Measurements from ENCODE around the gene SPTB. TPM values are rescaled to one million over a fixed set of nuclear protein-coding genes. Genes with fewer than 3 reads are reported as not detected.
A peak's percentile ranks its signal among the peaks of the same experiment; 100 is the strongest.

The SPTB gene
- polyA plus RNA-seq, 1 donor (not counting 4 experiments of a cell fraction or from before 2014, with no cell fraction given), result not detected

DNA sequence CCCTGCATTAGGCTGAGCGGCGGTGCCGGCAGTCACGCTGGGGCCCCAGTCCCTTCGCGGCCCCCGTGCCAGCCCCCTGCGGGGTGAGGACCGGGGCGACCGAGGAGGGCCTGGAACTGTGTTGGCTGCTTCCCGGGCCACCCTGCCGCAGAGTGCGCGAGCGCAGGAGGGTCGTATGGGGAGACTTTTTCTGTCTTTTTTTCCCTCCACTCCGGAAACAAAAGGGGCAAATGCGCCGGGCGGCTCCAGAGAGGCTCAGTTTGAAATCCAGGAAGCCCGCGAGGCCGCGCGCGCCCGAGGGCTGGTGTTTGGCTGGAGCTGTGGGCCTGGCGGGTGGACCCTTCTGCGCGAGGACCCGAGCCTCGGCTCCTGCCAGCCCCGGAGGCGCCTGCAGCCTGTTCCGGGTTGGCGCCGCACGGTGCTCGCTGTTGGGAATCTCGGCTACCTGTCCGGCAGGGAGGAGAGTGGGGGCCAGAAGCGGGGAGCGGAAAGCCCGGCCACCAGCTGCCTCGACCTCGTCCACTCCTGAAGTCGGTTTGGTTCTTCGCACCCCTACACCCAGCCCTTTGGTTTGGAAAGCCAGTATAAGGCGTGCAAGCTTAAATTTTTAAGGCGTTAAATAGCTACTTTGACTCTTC lies 174.8 kb downstream of the SPTB start:
- TF ChIP-seq EZH2 (IDR thresholded peaks at IDR 0.05; ENCODE audit: low read length), result no peak
- TF ChIP-seq, protein P1, sequence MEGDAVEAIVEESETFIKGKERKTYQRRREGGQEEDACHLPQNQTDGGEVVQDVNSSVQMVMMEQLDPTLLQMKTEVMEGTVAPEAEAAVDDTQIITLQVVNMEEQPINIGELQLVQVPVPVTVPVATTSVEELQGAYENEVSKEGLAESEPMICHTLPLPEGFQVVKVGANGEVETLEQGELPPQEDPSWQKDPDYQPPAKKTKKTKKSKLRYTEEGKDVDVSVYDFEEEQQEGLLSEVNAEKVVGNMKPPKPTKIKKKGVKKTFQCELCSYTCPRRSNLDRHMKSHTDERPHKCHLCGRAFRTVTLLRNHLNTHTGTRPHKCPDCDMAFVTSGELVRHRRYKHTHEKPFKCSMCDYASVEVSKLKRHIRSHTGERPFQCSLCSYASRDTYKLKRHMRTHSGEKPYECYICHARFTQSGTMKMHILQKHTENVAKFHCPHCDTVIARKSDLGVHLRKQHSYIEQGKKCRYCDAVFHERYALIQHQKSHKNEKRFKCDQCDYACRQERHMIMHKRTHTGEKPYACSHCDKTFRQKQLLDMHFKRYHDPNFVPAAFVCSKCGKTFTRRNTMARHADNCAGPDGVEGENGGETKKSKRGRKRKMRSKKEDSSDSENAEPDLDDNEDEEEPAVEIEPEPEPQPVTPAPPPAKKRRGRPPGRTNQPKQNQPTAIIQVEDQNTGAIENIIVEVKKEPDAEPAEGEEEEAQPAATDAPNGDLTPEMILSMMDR (optimal IDR thresholded peaks at IDR 0.05 in 1 of 3, IDR thresholded peaks at IDR 0.05 in 1 of 3, conservative IDR thresholded peaks at IDR 0.05 in 1 of 3; ENCODE audit: extremely low read depth in 1 of 3, insufficient read depth in 2 of 3, low read length in 3 of 3), result no peak
- Histone ChIP-seq H3K9me1 (ENCODE audit: control insufficient read depth, extremely low read depth, insufficient read depth, low read length) (peaks cover 3% of the 10 kb centered on the region), H3K27me3 (ENCODE audit: control insufficient read depth, extremely low read depth, insufficient read depth, low read length) (no peaks in the 10 kb centered on the region), H3K4me3 (ENCODE audit: control insufficient read depth in 2 of 3, extremely low read depth in 1 of 3, insufficient read depth in 2 of 3, low read depth in 1 of 3, low read length in 3 of 3) (peak overlapping the region; percentile 74 to 94 (median 85)), H3K36me3 (ENCODE audit: control insufficient read depth in 2 of 2, extremely low read depth in 1 of 2, insufficient read depth in 2 of 2, low read length in 2 of 2) (peaks cover 3 to 13% of the 10 kb centered on the region in 2 experiments), H3K9ac (ENCODE audit: control insufficient read depth, extremely low read depth, insufficient read depth, low read length) (peak overlapping the region; percentile 93), H3K79me2 (ENCODE audit: control insufficient read depth, insufficient read depth, low read length) (peaks cover 51% of the 10 kb centered on the region), H3K27ac (ENCODE audit: control insufficient read depth, insufficient read depth, low read length) (peak overlapping the region; percentile 99), H4K20me1 (ENCODE audit: control insufficient read depth, extremely low read depth, insufficient read depth, low read length) (peaks cover 13% of the 10 kb centered on the region), H3K4me1 (ENCODE audit: control insufficient read depth, extremely low read depth, insufficient read depth, low read length) (peaks cover 64% of the 10 kb centered on the region), H3K9me3 (ENCODE audit: control insufficient read depth, low read depth, low read length) (no peaks in the 10 kb centered on the region), H3K4me2 (ENCODE audit: control insufficient read depth, extremely low read depth, insufficient read depth, low read depth, low read length) (peak overlapping the region; percentile 99), H2AFZ (ENCODE audit: control insufficient read depth, low read length) (no peak overlapping the region)
- FAIRE-seq (no peak), DNase-seq (ENCODE audit: low read depth, low spot score) (no peak)
- dilution Hi-C loops (cut with MboI; ENCODE audit: extremely low pct_ligation_motif_present, low sequenced_read_pairs), result no loop called here

GRCh38 chr14:64704143-64704742 lies 175.5 kb downstream of the SPTB start, which contains the start of gene PLEKHG3:
TSS of gene PLEKHG3 (plus strand) at chr14:64704424. CDS start at chr14:64727632, 23,208 bp downstream.
- H2AFZ ChIP-seq (ENCODE audit: control insufficient read depth, low read length), result peak within 1 kb of the TSS; percentile 59
- H3K4me2 ChIP-seq (ENCODE audit: control insufficient read depth, extremely low read depth, insufficient read depth, low read depth, low read length), result peak within 1 kb of the TSS; percentile 99
- no peaks in the 10 kb centered on the region for H3K9me3 ChIP-seq (ENCODE audit: control insufficient read depth, low read depth, low read length)
- H4K20me1 ChIP-seq (ENCODE audit: control insufficient read depth, extremely low read depth, insufficient read depth, low read length), result peaks cover 13% of the 10 kb centered on the region
- dilution Hi-C loops (cut with MboI; ENCODE audit: extremely low pct_ligation_motif_present, low sequenced_read_pairs), result no loop called here
- DNase-seq (ENCODE audit: low read depth, low spot score) (no peak), FAIRE-seq (no peak)
- H3K9ac ChIP-seq (ENCODE audit: control insufficient read depth, extremely low read depth, insufficient read depth, low read length), result peak within 1 kb of the TSS; percentile 93
- peak within 1 kb of the TSS; percentile 99 for H3K27ac ChIP-seq (ENCODE audit: control insufficient read depth, insufficient read depth, low read length)
- peak within 1 kb of the TSS; percentile 80 to 94 (median 85) for H3K4me3 ChIP-seq (ENCODE audit: control insufficient read depth in 2 of 3, extremely low read depth in 1 of 3, insufficient read depth in 2 of 3, low read depth in 1 of 3, low read length in 3 of 3)
- peaks cover 60% of the 10 kb centered on the region for H3K4me1 ChIP-seq (ENCODE audit: control insufficient read depth, extremely low read depth, insufficient read depth, low read length)
- H3K36me3 ChIP-seq (ENCODE audit: control insufficient read depth in 2 of 2, extremely low read depth in 1 of 2, insufficient read depth in 2 of 2, low read length in 2 of 2), result peaks cover 3 to 6% of the 10 kb centered on the region in 2 experiments
- peaks cover 45% of the 10 kb centered on the region for H3K79me2 ChIP-seq (ENCODE audit: control insufficient read depth, insufficient read depth, low read length)
- no peaks in the 10 kb centered on the region for H3K27me3 ChIP-seq (ENCODE audit: control insufficient read depth, extremely low read depth, insufficient read depth, low read length)
- TF ChIP-seq, protein P1 (optimal IDR thresholded peaks at IDR 0.05 in 1 of 3, IDR thresholded peaks at IDR 0.05 in 1 of 3, conservative IDR thresholded peaks at IDR 0.05 in 1 of 3; ENCODE audit: extremely low read depth in 1 of 3, insufficient read depth in 2 of 3, low read length in 3 of 3), result no peak
- no peak for TF ChIP-seq EZH2 (IDR thresholded peaks at IDR 0.05; ENCODE audit: low read length)
- peaks cover 3% of the 10 kb centered on the region for H3K9me1 ChIP-seq (ENCODE audit: control insufficient read depth, extremely low read depth, insufficient read depth, low read length)

Measured in keratinocyte (primary cell).